Activated naive CD4-positive, alpha-beta T cell treated with Interleukin-2 at 50 U/mL for 16 hours (primary cell): ENCODE measurements around the gene NT5C.
"Not testable (repeated sequence)": the region's sequence is repeated elsewhere in the genome, so short reads cannot be mapped to it uniquely, and the experiment has no call there.

ENCODE experiments used
- DNase-seq: peaks from one replicate; pipeline ENCODE4 v3.0.0-alpha.2; 2020

NT5C gene

DNA sequence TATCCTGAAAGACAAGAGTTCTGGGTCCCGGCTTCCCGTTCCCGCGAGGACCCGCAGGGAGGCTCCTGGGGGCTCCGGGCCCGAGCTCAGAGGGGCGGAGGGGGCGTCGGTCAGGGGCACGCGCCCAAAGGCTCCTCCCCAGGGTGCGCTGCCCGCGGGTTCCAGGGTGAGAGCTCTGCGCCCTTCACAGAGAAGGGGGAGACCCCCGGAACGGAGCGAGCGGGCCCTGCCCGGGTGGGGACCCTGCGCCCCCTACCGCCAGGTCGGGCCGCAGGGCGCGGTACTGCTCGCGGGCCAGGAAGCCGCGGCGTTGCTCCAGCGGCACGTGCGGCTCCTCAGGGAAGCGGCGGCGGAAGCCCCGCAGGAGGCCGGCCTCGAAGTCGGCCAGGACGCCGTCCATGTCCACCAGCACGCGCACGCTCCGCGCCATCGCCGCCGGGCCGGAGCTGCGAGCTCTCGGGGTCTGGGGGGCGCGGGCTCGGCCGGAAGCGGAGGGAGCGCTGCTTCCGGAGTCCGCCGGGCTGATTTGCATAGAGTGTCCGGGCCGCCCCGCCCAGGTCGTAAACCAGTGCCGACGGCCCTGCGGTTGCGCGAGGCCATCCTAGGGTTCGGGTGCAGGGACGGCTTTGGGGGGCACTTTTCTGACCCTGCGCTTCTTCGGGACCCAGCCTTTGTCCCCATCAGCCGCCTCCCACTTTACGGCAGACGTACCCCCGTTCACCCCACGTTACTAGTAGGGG, at the start of gene NT5C:
Gene NT5C, minus strand, starts transcription at position 465 of the 740 bp plus-strand sequence. Its CDS starts 35 bp downstream, at position 430.
- peak; percentile 71 for DNase-seq

DNA sequence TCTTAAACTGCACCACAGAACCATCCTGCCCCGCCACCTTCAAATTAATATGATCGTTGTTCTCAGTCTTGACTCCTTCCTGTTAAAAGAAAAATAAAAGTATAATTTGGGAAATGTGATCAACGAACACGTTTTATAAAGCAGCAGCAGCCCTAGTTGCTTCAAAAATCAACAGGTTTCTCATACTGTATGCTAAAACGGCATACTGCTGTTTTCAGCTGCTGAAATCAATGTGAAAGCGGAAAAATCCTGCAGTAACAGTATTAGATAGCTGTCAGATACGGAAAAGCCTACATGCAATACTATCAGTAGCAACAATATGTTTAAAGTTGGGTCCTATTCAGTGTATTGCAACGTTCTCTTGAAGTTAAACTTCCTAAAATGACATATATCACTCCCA, 49.6 kb upstream of the NT5C start:
- DNase-seq: no peak

DNA sequence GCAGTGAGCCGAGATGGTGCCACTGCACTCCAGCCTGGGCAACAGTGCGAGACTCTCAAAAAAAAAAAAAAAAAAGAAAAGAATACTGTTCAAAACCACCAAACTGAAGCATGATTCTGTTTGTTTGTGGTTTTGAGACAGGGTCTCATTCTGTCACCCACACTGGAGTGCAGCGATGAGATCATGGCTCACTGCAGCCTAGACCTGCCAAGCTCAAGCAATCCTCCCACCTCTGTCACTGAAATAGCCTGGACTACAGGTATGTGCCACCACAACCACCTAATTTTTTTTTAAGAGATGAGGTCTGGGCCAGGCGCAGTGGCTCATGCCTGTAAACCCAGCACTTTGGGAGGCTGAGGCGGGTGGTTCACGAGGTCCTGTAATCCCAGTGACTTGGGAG, 46.9 kb upstream of the NT5C start:
- no peak for DNase-seq

DNA sequence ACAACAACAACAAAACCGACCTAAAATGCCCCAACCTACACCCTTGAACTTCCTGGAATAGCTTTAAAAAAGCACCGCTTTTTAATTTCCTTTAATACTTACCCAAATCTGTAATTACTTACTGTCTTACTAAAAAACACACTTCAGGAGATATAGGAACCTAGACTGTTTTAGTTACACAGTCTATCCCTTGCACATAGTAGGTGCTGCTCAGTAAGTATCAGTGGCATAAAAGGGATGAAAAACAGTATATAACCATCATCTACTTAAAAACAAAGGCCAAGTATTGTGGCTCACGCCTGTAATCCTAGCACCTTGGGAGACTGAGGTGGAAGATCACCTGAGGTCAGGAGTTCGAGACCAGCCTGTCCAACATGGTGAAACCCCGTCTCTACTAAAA, 45.1 kb upstream of the NT5C start:
- no peak for DNase-seq

DNA sequence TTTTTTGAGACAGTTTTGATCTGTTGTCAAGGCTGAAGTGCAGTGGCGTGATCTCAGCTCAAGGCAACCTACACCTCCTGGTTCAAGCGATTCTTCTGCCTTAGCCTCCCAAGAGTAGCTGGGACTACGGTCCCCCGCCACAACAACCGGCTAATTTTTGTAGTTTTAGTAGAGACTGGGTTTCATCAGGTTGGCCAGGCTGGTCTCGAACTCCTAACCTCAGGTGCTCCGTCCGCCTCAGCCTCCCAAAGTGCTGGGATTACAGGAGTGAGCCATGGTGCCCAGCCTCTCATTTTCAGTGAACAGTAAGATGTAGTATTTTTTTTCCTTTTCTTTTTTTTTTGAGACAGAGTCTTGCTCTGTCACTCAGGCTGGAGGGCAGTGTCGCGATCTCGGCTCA, 43.5 kb upstream of the NT5C start:
- no peak for DNase-seq

DNA sequence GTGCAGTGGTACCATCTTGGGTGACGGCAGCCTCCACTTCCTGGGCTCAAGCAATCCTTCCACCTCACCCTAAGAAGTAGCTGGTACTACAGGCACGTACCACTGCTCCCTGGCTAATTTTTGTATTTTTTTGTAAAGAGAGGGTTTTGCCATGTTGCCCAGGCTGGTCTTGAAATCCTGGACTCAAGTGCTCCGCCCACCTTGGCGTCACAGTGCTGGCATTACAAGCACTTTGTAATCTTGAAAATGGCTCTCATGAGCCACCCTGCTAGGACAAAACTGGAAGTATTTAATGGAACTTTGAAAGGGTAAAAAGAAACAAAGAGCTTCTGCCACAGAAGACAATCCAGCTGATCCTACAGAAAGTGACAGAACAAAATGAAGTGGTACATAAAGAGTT, 42.0 kb upstream of the NT5C start:
- DNase-seq: no peak

DNA sequence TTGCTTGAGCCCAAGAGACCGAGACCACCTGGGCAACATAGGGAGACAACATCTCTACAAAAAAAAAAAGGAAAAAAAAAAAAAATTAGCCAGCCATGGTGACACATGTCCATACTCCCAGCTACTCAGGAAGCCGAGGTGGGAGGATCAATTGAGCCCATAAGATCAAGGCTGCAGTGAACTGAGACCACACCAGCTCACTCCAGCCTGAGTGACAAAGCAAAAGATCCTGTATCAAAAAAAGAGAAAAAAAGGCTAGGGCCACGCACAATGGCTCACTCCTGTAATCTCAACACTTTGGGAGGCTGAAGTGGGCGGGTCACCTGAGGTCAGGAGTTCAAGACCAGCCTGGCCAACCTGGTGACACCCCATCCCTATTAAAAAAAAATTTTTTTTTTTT, 37.5 kb upstream of the NT5C start:
- DNase-seq: no peak

DNA sequence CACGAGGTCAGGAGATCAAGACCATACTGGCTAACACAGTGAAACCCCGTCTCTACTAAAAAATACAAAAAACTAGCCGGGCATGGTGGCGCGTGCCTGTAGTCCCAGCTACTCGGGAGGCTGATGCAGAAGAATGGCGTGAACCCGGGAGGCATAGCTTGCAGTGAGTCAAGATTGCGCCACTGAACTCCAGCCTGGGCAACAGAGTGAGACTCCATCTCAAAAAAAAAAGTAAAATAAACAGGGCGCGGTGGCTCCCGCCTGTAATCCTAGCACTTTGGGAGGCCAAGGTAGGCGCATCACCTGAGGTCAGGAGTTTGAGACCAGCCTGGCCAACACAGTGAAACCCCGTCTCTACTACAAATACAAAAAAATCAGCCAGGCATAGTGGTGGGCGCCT, 33.1 kb upstream of the NT5C start:
- DNase-seq: not testable (repeated sequence)

DNA sequence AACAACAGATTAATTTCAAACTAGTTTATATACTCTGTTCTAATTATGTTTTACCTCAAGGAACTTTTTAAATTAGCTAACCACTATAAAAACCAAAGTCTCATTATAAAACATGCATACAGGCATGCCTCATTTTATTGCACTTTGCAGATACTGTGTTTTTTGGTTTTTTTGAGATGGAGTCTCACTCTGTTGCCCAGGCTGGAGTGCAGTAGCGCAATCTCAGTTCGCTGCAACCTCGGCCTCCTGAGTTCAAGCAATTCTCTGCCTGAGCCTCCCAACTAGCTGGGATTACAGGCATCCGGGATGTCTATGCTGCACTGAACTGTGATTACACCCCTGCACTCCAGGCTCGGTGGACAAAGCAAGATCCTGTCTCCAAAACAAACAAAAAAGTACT, 31.5 kb upstream of the NT5C start:
- DNase-seq: no peak

DNA sequence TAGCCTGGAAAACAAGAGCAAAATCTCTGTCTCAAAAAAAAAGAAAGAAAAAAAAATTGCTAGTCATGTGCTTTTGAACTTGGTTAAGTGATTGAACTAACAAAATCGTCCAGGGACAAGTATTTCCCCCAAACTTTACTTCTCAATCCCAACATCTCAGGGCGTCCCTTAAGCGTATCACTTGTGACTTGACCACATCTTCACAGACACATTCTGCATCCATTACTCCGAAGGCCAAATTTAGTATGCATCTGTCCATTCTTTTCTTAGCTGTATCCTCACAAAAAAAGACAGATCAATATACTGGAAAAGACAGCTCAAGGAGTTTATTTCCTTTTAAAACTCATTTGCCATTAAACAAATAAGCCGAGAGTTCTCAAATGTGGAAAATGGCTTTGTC, 28.7 kb upstream of the NT5C start:
- DNase-seq: no peak

DNA sequence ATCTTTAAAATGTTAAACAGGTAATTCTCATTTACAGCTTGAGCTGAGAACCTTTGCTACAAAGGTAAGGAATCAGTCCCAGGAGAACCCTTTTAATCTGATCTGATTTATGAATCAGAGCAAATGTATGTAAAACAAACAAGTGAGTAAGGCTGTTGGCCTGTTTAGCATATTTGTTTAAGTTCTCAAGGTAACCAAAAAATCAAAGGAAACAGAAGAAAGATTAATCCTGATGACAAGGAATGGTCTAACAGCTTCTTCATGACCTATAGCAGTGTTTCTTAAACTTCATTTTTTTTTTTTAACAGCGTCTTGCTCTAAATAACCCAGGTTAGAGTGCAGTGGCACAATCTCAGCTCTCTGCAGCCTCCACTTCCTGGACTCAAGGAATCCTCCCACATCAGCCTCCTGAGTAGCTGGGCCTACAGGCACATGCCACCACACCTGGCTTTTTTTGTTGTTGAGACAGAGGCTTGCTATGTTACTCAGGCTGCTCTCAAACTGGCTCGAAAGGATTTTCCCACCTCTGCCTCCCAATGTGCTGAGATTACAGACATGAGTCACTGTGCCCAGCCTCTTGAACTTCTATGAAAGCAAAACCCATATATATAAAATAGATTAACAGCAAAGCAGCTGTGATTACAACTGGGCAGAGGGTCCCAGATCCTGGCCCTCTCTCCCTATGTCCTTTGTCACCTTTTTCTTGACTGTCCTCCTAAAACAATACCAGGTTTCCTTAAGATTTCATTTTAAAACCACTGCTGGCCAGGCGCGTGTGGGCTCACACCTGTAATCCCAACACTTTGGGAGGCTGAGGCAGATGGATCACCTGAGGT, 27.9 kb upstream of the NT5C start:
- DNase-seq: no peak

DNA sequence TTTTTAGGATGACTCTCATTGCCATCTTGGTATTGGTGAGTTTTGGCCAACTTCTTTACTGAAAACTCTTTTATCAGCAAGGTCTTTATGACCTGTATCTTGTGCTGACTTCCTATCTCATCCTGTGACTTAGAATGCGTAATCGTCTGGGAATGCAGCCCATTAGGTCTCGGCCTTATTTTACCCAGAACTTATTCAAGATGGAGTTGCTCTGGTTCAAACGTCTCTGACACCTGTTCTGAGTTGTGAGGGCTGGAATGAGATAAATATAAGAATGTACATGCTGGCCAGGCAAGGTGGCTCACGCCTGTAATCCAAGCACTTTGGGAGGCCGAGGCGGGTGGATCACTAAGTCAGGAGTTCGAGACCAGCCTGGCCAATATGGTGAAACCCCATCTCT, 26.9 kb upstream of the NT5C start:
- DNase-seq: not testable (repeated sequence)

DNA sequence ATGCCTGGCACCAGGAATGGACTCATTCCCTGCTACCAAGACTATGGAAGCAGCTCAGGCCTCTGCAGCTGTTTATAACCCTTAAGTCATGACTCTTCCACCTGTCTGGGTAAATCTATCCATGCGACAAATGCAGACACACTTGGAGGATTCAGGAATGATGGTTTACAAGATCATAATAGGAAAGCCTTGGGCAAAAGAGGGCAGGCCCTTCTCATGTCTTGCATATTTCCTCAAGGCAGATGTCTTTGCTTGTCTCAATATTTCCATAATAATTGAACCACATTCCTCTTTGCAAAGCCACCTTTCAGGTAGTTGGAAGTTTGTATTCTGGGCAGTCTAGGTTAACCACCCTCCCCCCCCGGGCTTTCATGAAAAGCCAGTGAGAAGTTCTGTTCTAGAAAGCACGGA, 23.7 kb upstream of the NT5C start:
- DNase-seq: no peak

DNA sequence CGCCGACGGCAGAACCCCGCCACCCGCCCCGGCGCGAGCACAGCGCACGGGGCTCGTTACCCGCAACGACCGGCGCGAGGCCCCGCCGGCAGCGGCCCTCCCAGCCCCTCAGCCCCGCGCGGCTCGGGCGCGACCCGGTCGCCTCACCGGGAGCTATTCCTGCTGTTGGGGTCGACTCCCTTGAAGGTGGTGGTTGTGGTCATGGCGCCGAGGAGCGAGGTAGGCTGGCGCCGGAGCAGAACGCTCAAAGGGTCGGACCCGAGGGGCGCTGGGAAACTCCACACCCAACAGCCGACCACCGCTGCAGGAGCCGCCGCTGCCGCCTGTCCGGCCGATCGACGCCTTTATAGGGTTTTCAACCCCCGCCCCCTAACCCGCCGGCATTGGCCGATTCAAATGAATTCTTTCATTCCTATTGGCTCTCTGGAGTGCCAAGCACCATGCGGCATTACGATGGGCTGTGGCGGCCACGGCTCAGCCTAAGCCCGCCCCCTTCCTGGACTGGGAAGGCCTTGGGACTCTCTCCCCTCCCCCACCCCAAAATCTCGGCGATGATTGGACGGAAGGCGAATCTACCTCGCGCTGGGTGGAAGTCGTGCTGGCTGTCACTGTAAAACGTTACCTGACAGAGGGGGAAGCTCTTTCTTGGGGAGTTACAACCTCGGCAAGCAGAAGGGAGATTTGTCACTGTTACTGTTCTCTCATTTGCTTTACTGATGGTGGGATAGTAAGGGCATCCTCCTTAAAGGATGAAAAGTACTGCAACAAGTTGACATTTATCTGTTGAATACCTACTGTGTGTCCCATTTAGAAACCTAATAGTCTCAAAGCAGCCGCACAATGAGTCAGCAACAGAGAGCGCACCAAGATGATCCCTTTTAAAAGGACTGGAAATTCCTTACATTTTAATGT, 22.9 kb upstream of the NT5C start, which contains the start of gene JPT1:
Gene JPT1, minus strand, starts transcription at position 318 of the 912 bp plus-strand sequence. Its CDS starts 115 bp downstream, at position 203.
- DNase-seq: peak; percentile 97

DNA sequence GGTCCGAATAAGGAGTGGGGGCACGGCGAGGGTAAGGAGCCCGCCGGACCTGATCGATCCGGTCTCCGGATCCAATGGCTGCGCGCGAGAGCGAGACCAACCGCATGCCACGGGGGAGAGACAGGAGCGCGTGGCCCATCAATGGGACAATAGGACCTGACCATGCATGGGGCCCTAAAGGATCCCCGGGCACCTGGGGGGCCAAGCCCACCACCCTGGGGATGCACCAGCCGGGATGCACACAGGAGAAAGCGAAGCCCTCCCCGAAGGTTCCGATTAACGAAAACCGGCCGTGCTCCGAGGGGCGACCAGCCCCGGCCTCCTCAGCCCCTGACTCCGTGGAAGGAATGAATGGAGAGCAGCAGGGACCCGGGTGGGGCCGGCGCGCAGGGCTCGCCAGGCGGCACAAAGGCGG, 22.2 kb upstream of the NT5C start:
- no peak for DNase-seq

DNA sequence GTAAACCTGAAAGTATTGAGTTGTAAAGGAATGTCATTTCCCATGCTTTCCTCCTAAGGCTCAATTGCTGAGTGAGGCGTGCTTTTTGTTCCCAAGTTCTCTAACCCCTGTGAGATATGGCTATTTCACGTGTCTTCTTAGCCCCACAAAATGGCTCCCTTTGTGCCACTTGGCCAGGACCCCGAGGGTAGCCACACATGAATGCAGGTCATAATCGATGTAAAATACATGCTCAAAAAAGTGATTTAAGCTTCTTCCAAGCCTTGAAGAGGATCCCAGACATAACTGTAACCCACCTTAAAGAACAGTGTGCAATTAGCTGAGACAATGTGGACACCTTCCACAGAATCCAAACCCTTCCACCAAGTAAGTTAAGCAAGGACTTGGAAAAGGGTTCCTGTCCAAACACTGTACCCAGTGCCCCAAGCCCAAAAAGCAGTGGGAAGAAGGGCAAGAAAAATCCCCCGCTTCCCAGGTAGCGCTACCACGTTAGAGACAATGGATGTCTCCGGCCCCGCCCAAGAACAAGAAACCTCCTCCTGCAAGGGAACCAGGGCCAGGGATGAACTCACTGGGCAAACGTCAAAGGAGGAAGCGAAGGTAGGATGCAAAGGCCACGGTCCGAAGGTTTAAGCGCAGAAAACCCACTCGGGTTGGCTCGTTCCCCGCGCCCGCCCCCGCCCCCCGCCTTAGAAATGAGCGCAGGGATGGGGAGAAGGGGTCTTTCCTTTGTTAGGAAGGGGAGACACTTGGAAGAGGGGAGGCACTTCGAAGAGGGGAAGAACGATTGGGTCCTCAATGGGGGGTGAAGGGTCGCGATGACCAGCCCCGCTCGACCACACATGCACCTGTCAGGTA, 21.6 kb upstream of the NT5C start:
- peak; percentile 26 for DNase-seq

DNA sequence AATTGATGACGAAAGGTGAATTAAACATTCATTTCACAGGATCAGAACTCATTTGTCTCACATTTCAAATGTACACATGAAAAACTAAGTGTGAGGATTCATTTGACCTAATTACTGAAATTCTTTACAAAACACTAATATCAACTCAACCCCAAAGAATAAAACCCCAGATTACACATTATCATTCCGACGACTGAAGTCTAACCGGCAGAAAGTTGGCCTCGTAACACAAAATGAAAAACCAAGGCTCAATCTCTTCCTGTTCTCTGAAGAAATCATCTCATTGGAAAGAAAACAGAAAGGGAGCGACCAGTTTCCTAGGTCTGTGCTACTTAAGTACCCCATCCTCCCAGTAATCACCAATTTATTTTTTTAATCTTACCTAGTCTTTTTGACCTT, 21.0 kb upstream of the NT5C start:
- no peak for DNase-seq

DNA sequence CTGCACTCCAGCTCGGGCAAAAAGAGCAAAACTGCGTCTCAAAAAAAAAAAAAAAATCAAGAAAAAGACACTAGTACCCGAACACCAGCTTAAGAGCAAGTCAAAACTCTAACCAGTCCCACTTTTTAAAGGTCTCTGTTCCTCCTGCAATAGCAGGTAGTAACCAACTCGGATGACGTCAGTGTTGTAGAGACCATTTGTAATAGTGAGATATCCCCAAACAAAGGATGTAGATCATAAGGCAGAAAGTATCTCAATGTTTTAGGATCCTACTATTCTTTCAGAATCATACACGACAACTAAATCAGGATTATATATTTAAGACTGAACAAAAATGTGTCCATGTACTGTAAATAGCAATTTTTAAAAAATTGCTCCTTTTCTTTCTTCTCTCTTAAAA, 20.4 kb upstream of the NT5C start:
- no peak for DNase-seq

DNA sequence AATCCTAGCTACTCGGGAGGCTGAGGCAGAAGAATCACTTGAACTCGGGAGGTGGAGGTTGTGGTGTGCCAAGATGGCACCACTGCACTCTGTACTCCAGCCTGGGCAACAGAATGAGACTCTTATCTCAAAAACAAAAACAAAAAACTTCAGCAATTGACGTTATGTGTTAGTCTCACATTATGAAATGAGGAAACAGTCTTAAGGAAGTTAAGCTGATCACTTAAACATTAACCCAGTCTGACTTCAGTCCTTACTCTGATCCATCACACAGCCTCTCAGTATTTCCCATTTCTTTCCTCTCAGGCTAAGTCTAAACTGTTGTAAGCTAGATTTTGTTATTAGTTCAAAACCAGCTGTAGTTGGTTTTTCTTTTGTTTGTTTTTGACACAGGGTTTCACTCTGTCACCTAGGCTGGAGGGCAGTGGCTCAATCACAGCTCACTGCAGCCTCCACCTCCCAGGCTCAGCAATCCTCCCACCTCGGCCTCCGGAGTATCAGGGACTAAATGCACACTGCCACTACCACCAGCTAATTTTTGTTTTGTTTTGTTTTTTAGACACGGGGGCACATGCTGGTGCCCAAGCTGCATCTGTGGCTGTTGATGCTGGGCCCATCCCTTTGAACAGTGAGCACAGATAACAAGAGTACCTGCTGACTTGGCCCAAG, 16.5 kb upstream of the NT5C start:
- DNase-seq: no peak

DNA sequence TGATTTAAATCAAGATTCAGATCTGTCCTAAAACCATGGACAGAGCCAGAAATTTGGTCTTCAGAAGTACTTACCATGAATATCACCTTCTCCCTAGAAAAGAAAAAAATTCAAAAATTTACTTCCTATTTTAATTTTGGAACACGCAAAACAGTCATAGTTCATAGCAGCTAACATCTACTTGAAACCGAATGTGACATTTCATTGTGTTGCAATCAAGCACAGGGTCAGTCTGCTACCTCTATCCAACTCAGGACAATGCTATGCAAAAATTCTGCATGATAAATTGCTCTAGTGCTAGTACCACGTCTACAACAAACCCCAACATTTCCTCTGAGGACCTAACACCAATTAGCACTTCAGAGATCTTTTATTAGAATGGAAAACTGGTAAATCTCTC, 15.1 kb upstream of the NT5C start:
- DNase-seq: no peak

DNA sequence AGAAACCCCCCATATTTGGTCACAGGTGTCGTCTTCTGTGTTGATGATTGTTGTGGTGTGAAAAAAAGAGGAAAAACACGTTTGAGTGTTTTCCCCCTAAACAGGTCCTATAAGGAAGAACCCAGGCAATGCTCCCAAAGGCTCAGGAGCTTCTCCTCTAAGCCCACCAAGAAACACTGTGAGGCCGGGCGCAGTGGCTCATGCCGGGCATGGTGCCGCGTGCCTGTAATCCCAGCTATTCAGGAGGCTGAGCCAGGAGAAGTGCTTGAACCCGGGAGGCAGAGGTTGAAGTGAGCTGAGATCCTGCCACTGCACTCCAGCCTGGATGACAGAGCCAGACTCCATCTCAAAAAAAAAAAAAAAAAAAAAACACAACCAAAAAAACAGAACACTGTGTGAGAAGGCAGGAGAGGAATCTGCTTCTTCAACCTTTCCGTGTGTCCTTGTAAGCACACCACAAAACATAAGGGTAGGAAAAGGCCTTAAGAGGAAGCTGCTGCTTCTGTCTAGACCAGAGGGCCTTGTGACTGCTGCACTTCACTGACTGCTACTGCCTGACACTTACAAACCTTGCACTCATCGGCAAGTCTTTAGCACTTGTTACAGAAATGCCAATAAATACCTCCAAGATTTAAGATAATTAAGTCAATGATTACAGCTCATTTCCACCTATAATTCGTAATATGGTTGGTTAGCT, 13.4 kb upstream of the NT5C start:
- DNase-seq: no peak
